ENCODE results near the gene TFR2. TPM values are rescaled to one million over a fixed set of nuclear protein-coding genes. Genes with fewer than 3 reads are reported as not detected.
A peak's percentile ranks its signal among the peaks of the same experiment; 100 is the strongest.

TFR2 gene
- total RNA-seq, 1 experiment from 2014 or later: 0.12 TPM

GRCh38 chr7:100586266-100587025, 54.9 kb downstream of the TFR2 start, which contains the start of gene FBXO24:
Gene FBXO24 (plus strand): TSS chr7:100586328. CDS start chr7:100586626, 298 bp downstream.
- peak; percentile 100 for DNase-seq (ENCODE audit: low read depth)

GRCh38 chr7:100585511-100586265, 55.7 kb downstream of the TFR2 start, which contains the start of gene LRCH4:
Gene LRCH4 (minus strand): TSS chr7:100586129. CDS start chr7:100586100, 29 bp downstream.
- no peak for DNase-seq (ENCODE audit: low read depth)

- DNase-seq (ENCODE audit: low read depth): peak; percentile 70
Observed at GRCh38 chr7:100584683-100585510, 56.5 kb downstream of the TFR2 start.

- no peak for DNase-seq (ENCODE audit: low read depth)
Observed at GRCh38 chr7:100584054-100584682, 57.2 kb downstream of the TFR2 start.

- DNase-seq (ENCODE audit: low read depth): peak; percentile 47
Observed at GRCh38 chr7:100583132-100584053, 58.0 kb downstream of the TFR2 start.

- no peak for DNase-seq (ENCODE audit: low read depth)
Observed at GRCh38 chr7:100582650-100583049, 58.7 kb downstream of the TFR2 start.

GRCh38 chr7:100582041-100582579, 59.2 kb downstream of the TFR2 start:
- no peak for DNase-seq (ENCODE audit: low read depth)

- DNase-seq (ENCODE audit: low read depth): no peak
Observed at GRCh38 chr7:100580466-100581283, 60.7 kb downstream of the TFR2 start.

GRCh38 chr7:100578246-100579183, 62.8 kb downstream of the TFR2 start:
- no peak for DNase-seq (ENCODE audit: low read depth)

- no peak for DNase-seq (ENCODE audit: low read depth)
Observed at GRCh38 chr7:100577507-100577906, 63.8 kb downstream of the TFR2 start.

- DNase-seq (ENCODE audit: low read depth): no peak
Observed at GRCh38 chr7:100577103-100577502, 64.2 kb downstream of the TFR2 start.

GRCh38 chr7:100576384-100576993, 64.9 kb downstream of the TFR2 start:
- DNase-seq (ENCODE audit: low read depth): no peak

- no peak for DNase-seq (ENCODE audit: low read depth)
Observed at GRCh38 chr7:100575746-100576383, 65.5 kb downstream of the TFR2 start.

GRCh38 chr7:100575206-100575631, 66.1 kb downstream of the TFR2 start:
- DNase-seq (ENCODE audit: low read depth): no peak

- DNase-seq (ENCODE audit: low read depth): no peak
Observed at GRCh38 chr7:100574362-100575205, 66.8 kb downstream of the TFR2 start.
